ENCODE measurements around the gene SPRN.
"Not testable (repeated sequence)": the region's sequence is repeated elsewhere in the genome, so short reads cannot be mapped to it uniquely, and the experiment has no call there.

Gene SPRN

DNA sequence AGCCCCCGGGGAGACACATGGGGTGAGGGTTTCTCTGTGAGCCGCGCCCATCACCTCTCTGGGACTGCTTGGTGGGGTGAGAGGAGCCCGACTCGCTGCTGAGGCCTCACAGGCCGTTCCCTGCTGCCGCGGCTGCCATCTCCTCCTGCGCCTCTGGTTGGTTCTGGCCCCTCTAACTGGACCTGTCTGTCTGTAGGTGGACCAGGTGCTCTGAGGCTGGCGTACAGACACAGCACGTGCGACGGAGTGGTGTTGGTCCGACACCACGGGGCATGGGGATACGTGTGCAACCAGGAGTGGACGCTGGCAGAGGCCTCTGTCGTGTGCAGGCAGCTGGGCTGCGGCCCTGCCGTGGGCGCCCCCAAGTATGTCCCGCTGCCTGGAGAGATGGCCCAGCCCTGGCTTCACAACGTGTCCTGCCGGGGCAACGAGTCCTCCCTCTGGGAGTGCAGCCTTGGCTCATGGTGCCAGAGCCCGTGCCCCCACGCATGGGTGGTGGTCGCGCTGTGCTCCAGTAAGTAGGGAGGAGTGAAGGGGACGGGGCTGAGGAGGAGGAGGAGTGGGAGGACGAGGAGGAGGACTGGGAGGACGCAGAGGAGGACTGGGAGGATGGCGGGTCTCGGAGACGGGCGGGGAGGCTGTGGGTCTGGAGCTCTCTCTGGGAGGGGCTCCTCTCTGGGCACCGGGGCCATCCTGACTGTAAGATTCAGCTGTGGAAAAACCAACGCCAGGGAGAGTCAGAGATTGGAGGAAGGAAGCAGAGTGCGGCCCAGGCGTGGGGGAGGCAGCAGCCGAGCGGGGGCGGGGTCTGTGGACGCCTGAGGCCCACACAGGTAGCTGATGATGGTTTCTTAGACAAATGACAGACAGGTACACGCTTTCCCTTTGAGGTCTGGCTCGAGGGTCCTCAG lies 31.9 kb upstream of the SPRN start:
- DNase-seq, result no peak

DNA sequence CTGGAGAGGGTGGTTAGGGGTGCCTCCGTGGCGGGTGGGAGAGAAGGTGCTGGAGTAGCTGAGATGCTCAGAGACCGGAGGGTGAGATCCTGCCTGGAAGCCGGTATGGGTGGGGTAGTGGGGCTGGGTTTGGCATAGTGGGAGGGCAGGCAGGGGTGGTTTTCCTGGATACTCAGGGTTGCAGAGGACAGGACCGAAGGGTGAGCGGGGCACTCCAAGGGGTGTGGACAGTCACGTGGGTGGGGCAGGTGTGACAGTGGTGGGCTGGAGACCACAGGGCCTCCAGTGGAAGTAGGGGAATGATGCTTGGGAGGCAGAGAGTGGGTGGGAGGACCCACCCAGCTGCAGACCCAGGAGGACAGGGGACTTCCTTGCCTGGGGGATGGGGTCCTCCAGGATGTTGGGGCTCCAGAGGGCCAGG lies 31.2 kb upstream of the SPRN start:
- no peak for DNase-seq

DNA sequence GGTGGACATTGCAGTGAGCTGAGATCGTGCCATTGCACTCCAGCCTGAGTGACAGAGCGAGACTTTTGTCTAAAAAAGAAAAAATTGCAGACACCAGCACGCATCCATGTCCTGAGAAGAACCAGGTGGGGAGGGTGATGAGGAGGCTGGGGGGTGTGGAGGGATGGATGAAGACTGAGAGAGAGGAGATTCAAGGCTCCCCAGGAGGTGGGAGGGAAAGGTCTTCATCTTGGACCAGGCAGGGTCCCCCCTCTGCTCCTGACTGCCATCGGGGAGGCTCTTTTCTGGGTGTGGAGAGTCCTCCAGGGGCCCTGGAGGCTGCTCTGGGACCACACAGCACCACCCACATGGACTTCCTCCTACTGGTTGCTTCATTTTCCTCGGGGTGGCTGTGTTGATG lies 30.8 kb upstream of the SPRN start:
- no peak for DNase-seq

DNA sequence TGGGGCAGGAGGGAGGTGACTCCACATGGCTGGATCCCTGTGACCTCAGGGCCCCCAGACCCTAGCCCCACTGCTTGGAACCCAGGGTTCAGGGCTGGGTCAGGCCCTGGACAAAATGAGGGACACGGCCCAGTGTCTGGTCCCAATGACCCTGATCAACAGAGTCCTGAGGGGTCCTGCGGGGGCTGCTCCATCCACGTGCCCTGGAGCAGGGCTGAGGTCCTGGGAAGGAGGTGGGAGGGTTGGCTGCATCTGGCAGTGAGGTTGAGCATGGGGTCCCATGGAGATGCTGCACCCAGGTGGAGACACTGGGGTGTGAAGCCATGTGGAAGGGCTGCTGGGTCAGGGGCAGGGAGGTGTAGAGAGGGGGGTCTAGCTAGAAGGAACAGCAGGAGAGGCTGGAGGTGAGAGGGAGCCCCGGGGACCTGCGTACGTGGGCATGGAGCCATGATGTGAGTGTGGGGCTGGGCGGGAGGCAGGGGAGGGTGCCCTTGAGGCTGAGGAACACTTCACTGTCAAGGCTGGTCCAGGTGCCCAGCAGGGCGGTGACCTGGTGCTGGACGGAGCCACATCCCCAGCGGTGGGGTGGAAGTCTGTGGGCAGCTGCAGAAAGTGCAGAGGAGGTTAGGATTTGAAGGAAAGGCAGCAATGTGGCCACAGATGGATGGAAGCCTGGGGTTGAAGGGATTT lies 29.9 kb upstream of the SPRN start:
- DNase-seq, result no peak

DNA sequence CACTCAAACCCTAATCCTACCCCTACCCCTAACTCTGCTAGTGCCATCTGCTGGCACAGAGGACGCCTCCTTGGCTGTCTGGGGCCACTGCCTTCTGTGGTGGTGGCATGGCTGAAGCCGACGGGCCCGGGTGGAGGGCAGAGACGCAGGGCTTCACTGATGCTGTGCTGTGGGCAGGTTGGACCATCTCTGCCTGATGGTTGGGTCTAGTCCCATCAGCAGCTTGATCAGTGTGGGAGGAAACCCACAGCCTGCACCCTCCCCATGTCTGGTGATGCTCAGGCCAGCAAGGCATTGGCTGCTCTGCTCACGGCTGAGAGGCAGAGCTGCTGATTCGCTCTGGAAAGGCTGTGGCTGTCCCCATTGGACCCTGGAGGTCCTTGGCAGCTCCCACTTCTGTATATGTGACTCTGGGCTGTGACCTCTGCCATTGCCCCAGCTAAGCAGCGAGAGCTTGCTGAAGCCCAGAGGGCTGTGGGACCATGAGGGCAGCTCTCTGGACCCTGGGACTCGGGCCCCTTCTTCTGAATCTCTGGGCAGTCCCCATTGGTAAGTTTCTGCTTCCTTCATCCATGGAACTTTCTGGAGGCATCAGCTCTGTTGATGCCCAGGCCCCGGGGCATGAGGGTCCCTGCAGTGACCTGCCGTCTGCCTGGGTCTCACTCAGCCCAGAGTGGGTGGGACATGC lies 29.2 kb upstream of the SPRN start, which contains the start of gene SCART1:
SCART1 (plus strand) TSS at position 430 of the 688 bp plus-strand sequence; CDS start at position 483, 53 bp downstream.
- DNase-seq, result no peak

DNA sequence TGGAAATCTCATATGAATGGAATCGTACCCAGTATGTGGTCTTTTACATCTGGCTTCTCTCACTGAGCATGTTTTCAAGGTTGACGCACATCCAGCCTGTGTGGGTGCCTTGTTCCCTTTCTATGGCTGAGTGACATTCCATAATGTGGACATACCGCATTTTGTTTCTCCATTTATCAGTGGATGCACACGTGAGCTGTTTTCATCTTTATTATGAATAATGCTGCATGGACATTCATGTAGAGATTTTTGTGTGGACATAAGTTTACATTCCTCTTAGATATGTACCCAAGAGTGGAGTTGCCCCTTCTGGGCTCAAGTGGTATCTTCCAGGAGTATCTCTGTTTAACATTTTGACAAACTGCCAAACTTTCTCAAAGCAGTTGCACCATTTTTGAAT lies 28.0 kb upstream of the SPRN start:
- DNase-seq, result no peak

DNA sequence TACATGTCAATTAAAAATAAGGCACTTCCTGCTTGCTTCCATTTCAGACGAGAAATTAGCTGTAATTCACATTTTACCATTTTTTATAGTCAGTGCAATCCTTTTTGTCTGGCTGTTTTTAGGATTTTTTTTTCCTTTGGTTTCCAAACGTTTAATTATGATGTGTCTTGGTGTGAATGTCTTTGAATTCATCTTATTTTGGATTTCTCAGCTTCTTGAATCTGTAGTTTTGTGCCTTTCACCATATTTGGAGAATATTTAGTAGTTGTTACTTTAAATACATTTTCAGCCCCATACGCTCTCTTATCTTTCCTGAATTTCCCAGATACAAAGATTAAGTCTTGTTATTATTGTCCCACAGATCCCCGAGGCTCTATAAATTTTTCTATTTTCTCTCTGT lies 26.9 kb upstream of the SPRN start:
- no peak for DNase-seq

DNA sequence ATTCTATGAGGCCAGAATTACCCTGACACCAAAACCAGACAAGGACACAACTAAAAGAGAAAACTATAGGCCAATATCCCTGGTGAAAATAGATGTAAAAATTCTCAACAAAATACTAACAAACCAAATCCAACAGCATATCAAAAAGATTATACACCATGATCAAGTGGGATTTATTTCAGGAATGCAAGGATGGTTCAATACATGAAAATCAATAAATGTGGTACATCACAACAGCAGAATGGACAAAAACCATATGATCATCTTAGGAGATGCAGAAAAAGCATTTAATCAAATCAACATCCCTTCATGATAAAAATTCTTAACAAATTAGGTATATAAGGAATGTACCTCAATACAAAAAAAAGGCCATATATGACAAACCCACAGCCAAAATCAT lies 23.7 kb upstream of the SPRN start:
- no peak for DNase-seq

DNA sequence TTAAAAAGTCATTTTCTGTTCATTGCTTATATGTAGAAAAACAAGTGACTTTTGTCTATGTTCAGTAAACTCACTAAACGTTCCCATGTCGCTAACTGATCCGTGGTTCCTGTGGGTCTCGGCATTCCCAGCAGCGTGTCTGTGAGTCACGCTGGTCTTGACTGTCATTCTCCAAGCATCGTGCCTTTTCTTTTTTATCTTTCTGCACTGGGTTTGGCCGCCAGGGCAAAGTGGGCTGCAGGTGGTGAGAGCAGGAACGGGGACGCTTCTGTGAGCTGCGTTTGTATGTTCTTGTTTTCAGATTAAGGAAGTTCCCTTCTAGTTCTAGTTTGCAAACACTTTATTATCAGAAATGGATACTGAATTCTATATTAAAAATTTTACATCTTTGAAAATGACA lies 22.6 kb upstream of the SPRN start:
- DNase-seq, result no peak

DNA sequence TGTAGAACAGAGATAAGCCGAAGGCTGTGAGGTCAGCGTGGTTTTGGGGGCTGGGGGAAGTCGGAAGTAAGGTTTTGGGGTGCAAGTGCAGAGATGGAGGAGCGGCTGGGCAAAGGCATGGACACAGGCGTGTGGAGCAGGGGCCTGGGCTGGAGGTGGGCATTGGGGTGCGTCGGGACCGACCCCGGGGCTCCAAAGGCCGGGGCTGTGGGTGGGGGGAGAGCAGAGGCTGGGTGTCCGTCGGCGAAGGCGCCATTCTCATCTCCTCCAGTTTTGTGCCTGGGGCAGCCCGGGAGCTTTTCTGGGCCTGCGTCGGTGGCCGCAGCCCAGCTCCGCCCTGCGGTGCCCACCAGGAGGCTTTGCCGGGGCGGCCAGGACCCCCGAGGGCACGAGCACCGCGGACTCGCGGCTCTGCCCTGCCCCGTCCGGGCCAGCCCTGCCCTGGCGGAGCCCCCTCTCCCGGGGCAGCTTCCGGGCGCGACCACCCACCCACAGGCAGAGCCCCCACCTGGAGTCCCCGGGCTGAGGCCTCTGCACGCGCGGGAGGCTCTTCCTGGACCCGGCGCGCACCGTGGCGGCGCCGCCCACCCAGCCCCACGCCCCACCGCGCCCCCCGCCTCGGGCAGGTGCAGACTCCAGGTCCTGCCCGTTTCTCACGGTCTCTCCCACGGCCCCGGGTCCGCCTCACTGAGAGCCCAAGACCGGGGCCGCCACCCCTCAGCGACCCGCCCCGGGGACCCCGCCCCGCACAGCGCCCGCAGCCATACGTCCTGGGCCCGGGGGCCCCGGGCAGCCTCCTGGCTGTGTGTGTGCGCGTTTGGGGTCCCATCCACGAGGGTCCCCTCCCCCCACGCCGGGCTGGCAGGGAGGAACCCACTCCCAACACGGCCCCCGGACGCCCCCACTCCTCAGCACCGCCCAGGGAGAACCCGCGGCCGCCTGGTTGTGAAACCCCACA lies 21.6 kb upstream of the SPRN start:
- no peak for DNase-seq

DNA sequence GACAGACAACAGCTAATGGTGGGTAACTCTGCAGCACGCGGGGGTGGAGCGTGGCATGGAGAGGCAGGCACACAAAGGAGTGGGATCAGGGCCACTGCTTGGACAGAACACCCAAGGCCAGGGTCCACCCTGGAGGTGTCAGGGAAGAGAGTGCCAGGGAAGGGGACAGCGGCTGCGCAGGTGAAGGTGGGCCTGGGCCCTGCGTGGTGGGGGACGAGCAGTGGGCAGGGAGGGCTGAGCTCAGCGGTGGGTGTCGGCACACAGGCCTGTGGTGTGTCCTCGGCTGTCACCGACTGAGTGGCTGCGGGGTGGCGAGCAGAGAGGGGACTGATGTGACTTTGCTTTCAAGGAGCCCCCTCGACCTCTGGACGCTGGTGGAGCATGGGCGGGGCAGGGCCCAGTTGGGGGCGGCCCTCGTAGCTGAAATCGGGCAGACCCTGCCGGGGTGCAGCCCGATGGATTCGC lies 20.9 kb upstream of the SPRN start:
- DNase-seq, result no peak

DNA sequence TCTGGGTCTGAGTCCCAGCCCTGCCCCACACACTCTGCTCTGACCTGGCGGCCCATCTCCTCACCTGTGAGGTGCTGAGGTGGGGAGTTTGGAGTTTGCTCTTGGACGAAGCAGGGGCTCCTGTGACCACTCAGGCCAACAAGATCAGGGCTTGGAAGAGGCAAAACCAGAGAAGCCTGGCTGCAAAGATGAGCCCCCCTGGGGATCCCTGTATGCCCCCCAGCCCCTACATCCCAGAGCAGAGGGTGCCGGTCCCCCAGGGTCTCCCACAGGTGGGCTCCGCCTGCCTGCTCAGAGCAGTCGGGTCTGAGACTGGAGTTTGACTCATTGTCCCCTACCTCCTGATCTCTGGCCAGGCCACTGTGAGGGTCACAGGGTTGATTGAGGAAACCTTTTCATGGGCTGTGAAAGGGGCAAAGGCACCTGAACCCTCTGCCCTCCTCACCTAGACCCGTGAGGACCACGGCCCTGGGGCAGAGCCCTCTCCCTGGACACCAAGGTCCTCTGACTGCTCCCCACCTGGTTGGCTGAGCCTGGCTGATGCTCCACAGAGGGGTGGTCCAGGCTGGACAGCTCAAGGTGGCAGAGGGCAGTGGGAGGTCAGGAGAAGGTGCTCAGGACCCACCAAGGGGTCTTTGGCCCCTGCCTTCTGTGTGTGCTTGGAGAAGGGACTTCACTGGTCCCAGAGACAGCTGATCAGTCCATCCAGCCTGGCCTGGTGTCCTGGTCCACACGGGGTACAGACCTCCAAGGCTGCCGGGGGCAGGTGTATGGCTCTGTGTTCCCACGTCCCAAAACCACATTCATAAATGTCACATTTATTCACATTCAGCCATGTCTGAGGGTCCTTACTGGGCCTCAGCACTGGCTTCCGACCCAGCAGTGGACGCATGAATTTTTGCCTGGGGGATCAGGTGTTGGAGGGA lies 20.2 kb upstream of the SPRN start:
- DNase-seq, result no peak

DNA sequence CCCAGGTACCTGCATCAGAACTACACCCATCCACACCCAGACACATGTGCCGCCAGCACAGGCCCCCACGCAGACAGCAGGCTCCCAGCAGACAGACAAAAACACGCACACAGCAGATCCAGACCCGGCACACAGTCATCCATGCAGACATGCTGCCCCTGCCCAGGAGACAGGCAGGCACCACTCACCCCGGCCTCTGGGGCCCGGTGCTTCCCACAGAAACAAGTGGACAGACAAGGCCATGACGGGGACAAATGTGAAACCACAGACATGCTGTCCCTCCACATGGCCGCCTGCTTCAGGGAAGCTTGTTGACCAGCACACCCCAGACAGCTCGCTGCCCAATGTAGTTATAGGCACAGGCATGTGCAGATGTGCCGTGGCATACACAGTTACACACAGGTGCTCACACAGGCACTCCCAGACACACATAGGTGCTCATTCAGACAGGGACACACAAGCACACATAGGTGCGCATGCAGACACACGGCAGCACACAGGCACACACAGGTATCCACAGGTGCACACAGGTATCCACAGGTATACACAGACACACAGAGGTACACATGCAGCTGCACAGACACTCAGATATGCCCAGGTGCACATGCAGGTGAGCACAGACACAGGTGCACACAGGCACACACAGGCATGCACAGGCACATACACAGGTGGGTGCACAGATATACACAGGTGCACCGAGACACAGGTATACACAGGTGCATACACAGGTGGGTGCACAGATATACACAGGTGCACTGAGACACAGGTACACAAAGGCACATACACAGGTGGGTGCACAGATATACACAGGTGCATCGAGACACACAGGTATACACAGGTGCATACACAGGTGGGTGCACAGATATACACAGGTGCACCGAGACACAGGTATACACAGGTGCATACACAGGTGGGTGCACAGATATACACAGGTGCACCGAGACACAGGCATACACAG lies 18.8 kb upstream of the SPRN start:
- no peak for DNase-seq

DNA sequence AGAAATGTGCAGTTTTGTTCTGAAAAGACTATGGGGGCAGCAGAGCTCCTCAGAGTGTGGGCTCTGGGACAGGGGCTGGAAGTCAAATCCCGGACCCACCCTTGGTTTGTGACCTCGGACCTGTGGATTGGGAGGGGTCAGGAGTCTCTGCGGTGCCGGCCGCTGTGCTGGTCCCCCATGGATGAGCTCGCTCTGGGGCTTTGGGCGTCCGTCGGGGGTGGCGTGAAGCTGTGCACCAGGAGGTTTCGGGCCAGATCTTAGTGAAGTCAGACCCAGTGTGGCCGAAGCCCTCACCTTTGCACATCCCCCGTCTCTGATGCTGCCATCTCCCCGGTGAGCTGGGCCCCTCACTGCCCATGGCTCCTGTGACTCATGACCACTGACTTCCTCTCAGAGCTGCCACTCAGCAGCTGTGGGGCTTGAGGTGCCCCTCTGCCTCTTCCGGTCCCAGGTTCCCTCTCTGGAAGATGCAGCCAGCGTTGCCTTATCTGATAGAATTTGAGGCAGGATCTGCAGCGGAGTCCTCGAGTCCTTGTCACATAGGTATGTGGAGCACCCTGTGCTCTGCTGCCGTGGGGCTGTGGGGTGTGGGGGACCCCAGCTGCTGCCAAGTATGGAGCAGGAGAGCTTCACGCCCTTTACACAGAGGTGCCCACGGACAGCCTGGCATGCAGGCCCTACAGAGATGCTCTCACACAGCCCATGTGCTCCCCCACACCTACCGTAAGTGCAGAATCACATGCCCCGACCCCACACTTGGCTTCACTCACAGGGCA lies 18.0 kb upstream of the SPRN start:
- no peak for DNase-seq

DNA sequence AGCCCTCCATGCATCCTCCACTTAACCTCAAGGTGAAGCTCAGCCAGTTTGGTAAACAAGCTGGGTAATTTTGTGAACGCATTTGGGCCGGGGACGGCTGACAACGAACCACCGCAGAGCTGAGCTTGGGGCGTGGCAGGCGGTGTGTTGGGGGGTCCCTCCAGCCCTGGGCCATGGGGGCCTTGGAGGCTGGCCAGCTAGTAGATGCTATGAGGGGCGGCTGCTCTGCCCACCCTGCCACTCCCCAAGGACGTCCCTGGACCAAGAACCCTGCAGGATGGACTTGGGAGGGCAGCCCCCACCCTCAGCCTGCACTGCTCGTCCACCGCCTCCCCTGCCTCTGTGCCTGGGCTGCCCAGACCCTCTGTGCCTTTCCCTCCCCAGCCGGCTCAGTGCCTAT lies 17.4 kb upstream of the SPRN start:
- DNase-seq, result no peak

DNA sequence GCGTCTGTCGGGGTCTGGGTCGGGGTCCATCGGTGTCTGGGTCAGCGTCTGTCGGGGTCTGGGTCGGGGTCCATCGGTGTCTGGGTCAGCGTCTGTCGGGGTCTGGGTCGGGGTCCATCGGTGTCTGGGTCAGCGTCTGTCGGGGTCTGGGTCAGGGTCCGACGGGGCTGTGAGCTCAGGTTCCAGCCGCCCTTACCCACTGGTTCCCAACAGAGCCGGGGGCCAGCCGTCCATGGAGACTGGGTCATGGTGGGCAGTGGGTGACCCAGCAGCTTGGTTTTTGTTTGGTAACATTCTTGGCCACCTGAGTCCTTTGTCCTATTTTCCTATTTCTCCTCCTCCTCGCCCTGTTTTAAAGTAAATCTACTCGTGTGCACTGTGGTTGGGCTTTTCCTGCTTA lies 16.9 kb upstream of the SPRN start:
- DNase-seq, result not testable (repeated sequence)

DNA sequence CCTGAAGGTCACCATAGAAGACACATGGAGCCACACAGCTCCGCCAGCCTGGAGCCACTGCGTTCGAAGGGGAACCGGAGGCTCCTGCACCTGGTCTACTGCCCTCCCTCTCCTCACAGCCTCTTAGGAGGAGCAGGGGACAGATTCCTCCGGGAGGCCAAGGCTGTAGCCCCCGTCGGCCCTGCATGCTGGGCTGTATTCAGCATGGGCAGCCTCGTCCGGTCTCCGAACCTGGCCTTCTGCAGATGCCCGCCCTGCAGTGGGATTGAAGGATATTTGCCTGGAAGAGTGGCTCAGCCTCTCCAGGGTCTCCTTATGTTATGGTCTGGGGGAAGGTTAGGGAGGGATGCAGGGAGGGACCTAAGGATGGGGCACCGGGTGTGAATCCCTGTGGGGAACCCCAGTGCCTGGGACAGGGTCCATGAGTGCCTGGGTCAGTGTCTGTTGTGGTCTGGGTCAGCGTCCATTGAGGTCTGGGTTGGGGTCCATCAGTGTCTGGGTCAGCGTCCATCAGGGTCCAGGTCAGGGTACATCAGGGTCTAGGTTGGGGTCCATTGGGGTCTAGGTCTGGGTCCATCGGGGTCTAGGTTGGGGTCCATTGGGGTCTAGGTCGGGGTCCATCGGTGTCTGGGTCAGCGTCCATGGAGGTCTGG lies 16.3 kb upstream of the SPRN start:
- no peak for DNase-seq

Data from activated CD4-positive, alpha-beta T cell treated with anti-CD3 and anti-CD28 coated beads for 48 hours (primary cell).